NCI-H526 treated with DMSO at 0.1 percent for 48 hours (cell line): ENCODE measurements around the gene SUFU.
"Not testable (repeated sequence)": the region's sequence is repeated elsewhere in the genome, so short reads cannot be mapped to it uniquely, and the experiment has no call there.

Source experiments
- DNase-seq: peaks from one replicate; lab custom pipeline; 2025; lab: John Stamatoyannopoulos, UW

Gene SUFU

DNA sequence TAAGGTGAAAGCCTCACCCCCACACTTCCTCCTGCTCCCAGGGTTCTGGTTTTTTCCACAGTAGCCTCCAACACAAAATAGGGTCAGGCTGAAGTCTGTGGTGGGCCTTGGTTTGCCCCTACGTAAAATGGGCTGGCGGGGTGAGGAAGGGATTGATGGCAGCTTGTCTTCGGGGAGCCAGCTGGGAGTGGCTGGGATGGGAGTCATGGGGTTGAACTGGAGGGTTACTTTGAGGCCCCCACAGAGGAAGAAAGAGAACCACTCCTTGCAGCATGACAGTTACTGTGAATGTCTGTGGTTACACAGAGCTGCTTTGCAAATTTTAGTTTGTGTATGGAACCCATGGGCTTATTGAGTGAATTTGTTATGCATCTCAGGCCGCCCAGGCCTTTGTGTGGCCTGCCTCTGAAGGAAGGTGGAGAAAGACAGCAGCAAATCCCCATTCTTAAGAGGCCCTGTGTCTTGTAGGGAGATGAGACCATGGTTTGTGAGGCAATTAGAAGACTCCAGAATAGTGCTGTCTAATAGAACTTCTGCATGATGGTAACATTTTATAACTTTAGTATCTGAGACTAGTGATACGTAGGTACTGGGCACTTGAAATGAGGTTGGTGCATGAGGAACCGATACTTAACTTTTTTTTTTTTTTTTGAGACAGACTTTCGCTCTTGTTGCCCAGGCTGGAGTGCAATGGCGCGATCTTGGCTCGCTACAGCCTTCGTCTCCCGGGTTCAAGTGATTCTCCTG lies 148.6 kb downstream of the SUFU start:
- DNase-seq = no peak

DNA sequence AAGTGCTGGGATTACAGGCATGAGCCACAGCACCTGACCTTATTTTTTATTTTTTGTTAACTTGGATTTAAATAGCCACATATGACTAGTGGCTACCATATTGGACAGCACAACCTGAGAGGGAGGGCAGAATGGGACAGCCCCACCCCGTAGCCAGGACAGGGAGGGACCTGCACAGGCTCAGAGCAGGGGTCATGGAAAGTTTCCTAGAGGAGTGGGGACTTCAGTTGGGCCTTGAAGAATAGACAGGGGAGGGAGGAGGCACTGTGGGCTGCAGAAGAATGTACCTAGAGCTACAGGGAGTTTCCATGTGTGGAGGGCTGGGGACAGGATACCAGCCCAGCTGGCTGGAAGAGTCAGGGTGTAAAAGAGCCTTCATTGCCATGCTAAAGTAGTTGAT lies 149.3 kb downstream of the SUFU start:
- DNase-seq = no peak

DNA sequence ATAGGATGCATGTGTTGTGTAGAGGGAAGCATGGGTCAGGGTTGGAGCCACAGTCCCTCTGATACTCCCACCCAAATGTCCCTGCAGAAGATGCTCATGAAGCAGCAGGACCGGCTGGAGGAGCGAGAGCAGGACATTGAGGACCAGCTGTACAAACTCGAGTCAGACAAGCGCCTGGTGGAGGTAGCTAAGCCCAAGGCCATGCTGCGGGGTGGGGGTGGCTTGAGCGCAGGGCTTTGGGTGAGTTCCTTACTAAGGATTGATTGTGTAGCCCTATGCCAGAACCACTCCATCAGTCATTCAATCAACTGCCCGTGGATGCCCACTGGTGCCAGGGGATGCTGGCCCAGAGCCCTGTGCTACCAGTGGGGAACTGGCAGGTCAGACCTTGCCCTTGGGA lies 150.8 kb downstream of the SUFU start:
- DNase-seq = no peak

DNA sequence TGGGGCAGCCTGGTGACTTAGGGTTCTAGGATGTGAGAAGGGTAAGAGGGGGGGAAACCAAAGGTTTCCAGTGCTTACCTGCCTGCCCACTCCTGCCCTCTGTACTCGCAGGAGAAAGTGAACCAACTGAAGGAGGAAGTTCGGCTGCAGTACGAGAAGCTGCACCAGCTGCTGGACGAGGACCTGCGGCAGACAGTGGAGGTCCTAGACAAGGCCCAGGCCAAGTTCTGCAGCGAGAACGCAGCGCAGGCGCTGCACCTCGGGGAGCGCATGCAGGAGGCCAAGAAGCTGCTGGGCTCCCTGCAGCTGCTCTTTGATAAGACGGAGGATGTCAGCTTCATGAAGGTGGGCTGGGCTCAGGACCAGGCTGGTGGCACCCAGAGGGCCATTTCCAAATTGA lies 151.2 kb downstream of the SUFU start:
- DNase-seq = no peak

DNA sequence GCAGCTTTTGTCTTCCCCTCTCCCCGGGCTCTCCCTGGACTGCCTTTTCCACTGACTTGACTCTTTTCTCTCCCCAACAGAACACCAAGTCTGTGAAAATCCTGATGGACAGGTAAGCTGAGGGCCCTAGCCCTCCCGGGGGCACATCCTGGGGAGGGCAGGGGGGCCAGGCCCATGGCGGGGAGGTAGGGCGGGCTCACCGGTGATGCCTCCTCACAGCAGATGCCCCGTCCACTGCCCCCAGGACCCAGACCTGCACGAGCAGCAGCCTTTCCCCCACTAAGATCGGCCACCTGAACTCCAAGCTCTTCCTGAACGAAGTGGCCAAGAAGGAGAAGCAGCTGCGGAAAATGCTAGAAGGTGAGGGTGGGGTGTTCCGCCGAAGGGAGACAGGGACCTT lies 152.3 kb downstream of the SUFU start:
- DNase-seq = no peak

DNA sequence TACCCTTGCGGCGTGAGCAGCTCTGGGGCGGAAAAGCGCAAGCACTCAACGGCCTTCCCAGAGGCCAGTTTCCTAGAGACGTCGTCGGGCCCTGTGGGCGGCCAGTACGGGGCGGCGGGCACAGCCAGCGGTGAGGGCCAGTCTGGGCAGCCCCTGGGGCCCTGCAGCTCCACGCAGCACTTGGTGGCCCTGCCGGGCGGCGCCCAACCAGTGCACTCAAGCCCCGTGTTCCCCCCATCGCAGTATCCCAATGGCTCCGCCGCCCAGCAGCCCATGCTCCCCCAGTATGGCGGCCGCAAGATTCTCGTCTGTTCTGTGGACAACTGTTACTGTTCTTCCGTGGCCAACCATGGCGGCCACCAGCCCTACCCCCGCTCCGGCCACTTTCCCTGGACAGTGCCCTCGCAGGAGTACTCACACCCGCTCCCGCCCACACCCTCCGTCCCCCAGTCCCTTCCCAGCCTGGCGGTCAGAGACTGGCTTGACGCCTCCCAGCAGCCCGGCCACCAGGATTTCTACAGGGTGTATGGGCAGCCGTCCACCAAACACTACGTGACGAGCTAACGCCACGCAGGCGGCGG lies 153.1 kb downstream of the SUFU start:
- DNase-seq = no peak

DNA sequence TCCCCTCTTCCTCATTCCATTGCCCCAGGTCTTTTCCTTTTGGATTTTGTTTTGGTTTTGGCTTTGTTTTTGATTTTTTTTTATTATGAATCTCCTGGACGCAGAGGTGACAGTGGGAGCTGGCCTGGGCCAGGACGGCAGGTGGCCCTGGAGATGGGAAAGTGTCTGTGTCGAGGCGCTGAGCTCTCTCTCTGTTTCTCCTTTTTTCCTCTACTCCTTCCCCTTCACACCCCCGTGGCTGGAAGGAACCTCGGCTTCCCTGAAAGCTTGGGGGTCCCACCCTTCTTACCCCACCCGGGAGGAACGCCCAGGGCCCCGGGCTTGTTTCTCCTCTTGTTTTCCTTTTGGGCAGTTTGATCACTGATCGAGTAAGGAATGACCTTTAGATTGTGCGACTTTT lies 153.7 kb downstream of the SUFU start:
- DNase-seq = no peak

DNA sequence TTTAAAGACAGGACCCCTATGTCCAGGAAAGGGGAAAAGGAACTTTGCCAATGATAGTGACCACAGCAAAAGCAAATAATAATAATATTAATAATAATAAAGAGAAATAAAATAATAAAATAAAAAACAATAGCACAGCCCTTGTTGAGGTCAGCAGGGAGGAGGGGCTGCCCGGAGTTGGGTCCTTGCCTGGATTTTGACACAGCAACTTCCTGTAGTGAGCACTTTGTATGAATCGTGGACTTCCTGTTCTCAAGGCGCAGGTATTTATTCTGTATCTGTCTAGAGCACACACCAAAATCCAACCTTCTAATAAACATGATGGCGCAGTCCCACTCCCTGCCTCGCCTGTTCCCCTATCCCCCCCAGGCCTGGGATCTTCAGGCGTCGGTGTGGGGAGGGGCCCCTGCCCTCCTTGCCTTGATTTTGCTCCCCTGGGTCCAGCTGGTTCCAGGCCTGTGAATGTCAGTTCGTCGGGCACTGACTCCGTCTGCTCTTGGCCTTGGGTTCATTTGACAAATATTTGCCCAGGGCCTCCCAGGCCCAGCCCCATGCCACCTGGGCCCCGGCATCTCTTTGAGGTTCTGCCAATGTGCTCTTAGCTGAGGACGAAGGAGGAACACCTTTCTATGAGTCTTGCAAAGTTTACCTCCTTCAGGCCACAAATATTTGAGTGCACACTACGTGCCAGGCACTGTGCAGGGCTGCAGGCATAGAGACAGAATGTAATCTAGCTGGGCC lies 154.4 kb downstream of the SUFU start:
- no peak for DNase-seq

DNA sequence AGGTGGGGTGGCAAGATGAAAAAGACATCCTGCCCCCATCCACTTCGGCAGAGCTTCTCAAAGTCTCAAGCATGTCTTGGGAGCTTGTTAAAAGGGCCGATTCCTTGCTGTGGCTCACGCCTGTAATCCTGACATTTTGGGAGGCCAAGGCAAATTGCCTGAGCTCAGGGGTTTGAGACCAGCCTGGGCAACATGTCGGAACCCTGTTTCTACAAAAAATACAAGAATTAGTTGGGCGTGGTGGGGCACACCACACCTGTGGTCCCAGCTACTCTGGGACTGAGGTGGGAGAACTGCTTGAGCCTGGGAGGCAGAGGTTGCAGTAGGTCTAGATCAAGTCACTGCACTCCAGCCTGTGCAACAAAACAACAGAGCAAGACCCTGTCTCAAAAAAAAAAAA lies 155.0 kb downstream of the SUFU start:
- no peak for DNase-seq

DNA sequence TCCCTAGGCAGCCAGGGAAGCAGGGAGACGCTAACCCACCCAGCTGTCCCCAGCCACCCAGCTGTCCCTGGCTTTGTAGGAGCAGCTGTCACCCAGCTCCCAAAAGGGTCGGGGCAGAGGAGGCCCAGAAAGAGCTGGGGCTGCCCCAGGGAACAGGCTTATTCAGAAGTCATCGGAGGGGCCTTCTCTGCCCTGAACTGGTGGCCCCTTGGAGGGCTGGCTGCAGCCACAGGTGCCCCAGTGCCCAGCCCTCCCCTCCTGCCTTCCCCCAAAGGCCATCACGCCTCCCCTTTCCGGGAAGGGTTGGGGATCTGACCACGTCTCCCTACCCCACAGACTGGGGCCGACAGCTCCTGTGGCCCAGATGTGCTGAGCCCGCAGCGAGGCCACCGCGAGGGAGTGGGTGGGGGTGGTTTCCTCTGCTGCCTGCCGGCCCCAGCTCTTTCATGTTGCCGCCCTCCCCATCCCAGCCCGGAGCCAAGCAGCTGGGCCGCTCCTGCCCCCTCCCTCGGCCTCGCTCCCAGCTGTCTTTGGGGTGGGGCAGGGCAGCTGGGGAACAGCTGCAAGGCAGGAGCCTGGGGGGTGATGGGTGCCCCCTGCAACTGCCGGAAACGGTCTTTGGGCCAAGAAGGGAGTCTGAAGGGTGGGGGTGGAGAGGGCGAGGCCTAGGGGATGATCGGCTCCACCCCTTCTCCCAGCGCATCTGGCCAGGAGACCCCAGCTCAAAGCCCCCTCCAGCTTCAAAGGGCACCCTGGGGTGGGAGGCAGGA lies 157.3 kb downstream of the SUFU start:
- DNase-seq = no peak

DNA sequence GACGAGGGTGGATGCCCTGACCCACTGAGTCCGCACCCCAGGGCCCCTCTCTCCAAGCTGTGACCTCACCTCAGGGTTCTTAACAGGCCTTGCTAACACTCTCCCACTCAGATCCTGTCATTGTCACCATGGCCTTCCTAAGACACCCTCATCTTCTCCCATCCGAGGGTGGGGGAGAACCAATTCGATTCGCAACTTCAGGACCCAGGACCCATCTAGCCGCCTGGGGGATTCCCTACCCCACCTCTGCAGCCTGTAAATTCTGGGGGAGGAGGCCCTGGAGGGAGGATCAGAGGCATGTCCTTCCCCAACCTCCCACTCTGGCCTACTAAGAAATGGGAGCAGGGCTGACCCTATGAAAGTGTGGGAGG lies 157.9 kb downstream of the SUFU start:
- no peak for DNase-seq

DNA sequence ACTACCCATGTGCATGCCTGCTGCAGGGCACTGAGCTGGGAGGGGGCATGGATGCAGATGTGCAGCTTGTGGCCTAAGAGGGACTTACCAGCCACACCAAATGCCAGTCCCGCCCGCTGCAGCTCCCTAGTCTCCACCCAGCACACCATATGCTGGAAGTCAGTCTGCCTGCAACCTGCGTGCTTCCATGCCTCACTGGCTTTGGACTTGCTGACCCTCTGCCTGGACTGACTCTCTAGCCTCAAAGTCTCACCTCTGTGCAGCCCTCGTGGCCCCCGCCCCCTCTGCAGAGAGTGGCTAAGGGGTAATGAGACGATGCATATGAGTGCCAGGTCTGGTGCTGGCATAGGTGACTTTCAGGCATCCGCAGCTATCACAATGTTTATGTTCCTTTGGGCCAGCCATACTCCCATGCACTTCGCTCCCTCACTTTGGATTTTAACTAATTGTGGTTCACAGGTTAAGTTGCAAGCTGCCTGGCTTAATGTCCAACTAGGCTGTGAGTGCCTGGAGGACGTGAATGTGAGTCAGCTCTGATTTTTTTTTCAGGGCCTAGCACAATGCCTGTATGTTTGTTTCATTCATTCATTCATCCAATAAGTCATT lies 162.2 kb downstream of the SUFU start:
- DNase-seq = no peak

DNA sequence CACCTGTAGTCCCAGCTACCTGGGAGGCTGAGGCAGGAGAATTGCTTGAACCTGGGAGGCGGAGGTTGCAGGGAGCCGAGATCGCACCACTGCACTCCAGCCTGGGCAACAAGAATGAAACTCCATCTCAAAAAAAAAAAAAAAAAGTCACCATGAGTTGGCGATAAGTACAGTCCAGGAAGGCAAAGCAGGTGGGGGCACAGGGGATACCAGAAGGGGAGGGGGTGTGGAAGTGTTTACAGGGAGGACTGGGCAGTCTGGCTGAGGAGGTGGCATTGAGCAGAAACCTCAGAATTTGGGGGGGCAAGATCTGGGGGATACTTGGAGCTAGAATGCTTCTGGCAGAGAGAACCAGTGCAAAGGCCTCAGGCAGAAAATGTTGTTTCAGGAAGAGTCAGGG lies 163.6 kb downstream of the SUFU start:
- DNase-seq = not testable (repeated sequence)

DNA sequence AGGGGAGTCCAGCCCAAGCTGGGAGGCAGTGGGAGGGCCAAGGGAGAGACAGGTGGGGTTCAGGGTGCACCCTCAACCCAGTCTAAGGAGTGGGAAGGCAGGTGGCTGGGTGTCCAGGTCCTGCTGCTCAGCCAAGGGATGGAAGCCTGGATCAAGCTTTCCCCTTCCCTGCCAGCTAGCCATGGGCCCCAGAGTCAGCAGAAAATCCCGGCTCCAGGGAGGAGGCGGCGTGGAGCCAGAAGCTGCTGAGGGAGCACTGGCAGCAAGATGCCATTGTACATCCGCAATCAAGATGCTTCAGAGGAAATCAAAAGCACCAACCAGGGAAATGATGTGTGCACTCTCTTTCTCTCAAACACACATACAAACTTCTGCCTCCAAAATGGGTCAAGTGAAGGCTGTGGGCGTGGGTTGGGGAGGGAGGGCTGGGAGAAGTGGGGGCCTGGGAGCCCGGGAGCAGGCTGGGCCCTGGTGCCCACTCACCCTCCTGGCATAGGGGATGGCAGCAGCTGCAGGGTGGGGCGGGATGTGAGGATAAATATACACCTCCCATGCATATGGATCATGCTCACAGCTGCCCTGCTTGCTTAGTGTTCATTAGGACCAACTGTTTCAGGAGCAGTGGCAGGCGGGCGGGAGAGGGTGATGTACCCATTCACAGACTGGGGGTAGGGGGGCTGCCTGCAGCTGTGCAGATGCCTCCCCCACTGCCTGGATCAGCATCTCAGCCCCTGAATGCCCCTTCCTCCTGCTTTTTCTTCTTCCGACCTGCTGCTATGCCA lies 164.7 kb downstream of the SUFU start:
- DNase-seq = no peak

DNA sequence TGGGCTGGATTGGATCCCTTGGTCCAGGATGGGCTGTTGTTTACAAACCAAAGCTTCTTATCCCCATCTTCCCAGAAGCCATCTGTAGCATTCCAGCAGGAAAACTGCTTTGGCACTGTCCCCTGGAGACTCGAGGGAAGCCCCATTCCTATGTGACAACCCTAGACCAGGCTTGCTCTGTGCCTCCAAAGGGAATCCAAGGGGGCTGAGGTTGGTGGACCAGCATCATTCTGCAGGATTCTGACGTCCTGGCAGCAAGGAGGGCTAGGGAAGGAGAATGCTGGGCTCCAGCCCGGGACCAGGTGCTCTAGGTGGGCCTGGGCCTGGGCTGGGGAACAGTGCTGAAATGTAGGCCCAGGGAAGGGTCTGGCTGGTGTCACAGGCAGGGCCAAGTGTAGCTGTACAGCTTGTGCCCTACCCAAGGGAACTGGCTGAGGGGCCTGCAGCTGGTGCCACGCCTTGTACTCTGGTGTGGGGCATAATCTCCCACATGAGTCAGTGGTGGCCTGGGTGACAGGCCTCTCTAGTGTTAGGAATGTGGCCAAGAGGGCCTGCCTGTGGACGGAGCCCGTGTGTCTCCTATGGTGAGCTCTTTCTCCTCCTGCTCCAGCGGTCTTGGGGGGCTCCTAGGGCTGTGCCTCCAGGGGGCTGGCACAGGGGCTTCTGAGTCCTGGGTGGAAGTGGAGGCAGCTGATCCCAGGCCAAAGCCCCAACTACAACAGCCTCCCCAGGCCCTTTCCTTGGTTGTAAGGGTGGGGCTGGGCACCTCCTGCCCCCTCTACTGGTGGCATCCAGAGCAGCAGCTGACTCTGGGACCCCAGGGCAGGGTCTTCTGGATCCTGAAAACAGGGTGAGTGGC lies 165.7 kb downstream of the SUFU start:
- DNase-seq = no peak

DNA sequence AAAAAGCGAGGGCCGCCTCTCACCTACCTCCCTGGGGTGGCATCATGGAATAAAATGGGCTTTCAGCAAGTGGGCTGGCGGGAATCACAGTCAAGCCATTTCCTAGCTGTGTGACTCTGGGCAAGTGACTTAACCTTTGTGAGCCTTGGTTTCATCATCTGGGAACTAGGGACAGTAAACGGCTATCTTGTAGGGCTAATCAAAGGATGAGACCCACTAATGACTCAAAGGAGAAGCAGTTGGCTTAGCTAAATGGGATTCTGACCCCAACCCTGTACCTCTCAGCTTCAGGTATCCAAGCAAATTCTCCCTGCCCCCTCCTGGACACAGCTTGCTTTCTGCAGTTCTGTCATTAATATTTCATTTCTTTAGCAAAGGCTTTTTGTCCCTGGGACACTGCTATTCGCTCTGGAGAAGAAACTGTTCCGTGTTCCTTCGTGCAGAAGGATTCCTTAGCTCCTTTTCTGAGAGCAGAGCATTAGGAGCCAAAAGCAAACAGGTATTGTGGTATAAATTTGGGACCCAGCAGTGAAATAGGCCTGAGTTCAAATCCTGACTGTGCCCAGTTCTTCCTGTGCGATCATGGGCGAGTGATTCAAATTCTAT lies 166.4 kb downstream of the SUFU start:
- DNase-seq = no peak

DNA sequence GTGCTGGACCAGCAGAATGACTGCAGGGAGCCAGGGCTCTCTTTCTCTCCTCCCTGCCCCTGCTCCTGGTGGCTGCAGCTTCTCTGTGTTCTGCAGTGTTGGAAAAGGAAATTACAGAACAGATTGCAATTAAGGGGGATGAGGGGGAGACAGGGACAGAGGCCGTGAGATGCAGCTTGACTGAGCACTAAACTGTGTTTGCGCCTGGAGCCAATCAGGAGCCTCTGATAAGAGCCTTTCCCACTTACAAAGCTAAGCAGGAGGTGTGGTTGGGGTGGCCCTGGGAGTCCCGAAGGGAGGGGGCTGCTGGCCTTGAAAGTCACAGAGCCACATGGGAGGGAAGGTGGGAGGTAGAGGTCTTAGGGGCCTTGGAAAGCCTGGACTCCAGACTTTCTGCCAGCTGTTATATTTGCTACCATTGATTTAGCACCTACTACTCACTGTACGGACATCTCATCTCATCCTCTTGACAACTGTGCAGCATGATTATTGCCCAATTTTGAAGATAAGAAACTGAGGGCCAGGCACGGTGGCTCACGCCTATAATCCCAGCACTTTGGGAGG lies 167.2 kb downstream of the SUFU start:
- DNase-seq = no peak

DNA sequence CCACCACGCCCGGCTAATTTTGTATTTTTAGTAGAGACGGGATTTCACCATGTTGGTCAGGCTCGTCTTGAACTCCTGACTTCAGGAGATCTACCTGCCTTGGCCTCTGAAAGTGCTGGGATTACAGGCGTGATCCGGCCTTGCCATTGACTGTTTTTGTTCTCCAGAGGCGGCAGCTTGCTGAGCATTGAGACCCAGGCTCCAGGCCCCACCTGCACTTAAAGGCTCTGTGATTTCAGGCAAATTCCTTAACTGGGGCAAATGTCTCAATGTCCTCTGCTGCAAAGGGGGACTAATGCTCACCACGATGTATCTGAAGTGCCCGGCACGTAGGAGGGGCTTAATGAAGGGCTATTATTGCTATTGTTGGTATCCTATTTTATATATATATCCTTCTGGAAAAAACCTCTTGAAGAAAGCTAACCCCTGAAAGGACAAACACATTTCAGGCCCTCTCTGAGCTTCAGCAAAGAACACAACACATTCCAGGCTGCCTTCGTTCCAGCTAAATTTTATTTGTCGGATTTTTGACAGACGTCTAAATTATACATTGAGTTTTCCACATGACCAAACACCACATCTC lies 169.6 kb downstream of the SUFU start:
- DNase-seq = no peak

DNA sequence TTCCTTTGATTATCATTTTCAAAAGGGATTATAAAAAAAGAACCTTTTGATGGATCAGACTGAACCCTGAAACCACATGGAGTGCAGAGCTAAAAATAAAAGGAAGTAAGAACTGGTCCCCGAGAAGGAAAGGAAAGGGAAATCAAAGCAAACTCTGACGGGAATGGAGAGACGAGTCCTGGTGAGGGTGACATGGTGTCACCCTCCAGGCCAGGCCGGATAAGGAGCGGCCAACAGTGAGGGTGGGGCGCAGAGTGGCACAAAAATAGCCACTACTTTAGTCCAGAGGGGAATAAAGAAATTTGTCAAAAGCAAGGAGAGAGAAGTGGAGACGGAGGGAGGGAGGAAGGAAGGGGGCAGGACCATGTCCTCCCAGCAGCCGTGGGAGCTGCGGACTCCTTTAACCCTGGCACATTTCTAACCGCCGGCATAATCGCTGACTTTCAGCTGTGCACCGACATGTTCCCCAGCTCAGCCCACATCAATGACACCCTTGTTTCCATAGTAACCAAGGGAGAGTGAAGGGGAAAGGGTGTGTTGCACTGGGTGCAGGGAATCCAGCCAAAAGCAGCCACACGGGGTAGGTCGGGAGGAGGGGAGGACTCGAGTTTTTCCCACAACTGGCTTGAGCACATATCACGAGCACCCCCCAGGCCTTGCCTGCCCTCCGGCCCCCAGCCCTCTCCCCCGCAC lies 170.2 kb downstream of the SUFU start:
- no peak for DNase-seq
